B cell (primary cell): ENCODE results near the gene CCL4L2. TPM values are rescaled to one million over a fixed set of nuclear protein-coding genes. Genes with fewer than 3 reads are reported as not detected.

ENCODE experiments used
- ATAC-seq: fragments of 200-7000 bp; cut with Tn5 transposase; one replicate; pipeline ENCODE4 v1.10.0; 2021; ENCODE audit warnings: low read depth, mild to moderate bottlenecking, moderate number of reproducible peaks, moderate library complexity
- CTCF ChIA-PET: fragments of 350-600 bp; sonication (Branson Sonifier 250); formaldehyde crosslinking; loops from one replicate; lab custom pipeline; 2021; ENCODE audit warnings: antibody characterized with exemption, inconsistent platforms; lab: Charles Lee
- POLR2A ChIA-PET: fragments of 350-600 bp; sonication (Branson Sonifier 250); formaldehyde crosslinking; loops from one replicate; lab custom pipeline; 2021; ENCODE audit warnings: antibody characterized with exemption; lab: Charles Lee
- DNase-seq: peaks from one replicate; pipeline ENCODE4 v3.0.0; 2013
- H2AFZ ChIP-seq: 2 replicates; pipeline ENCODE4 v1.6.1; 2012; ENCODE audit warnings: mild to moderate bottlenecking, low read depth, low read length; ENCODE audit not compliant: insufficient read depth, poor library complexity, severe bottlenecking
- H3K27ac ChIP-seq, 2 donors: 1 replicate in 1 of 2; 2 replicates in 1 of 2; pipeline ENCODE4 v1.5.1; 2012 to 2013; ENCODE audit warnings: low read length in 2 of 2, mild to moderate bottlenecking in 2 of 2, moderate library complexity in 1 of 2
- H3K27me3 ChIP-seq, 4 experiments: fragments of 200-600 bp in 1 of 4; sonication (generic) in 1 of 4; replicated peaks in 1 of 4; 1 replicate in 2 of 4; 2 replicates in 2 of 4; pipeline versions ENCODE4 v1.6.1 to v1.7.0; 2013 to 2016; ENCODE audit warnings: low read length in 3 of 4, mild to moderate bottlenecking in 2 of 4, mixed read lengths in 1 of 4, moderate library complexity in 1 of 4; ENCODE audit not compliant: insufficient read depth in 4 of 4, control insufficient read depth in 3 of 4; ENCODE audit errors: control extremely low read depth in 1 of 4
- H3K36me3 ChIP-seq, 2 experiments: replicated peaks in 1 of 2; 1 replicate in 1 of 2; 2 replicates in 1 of 2; pipeline versions ENCODE4 v1.6.1 to v1.7.1; 2013; ENCODE audit warnings: low read length in 1 of 2; ENCODE audit not compliant: insufficient read depth in 2 of 2, control insufficient read depth in 1 of 2; ENCODE audit errors: control extremely low read depth in 1 of 2, extremely low read depth in 1 of 2
- H3K4me1 ChIP-seq, 2 donors: fragments of 200-600 bp in 1 of 2; sonication (generic) in 1 of 2; 1 replicate in 1 of 2; 2 replicates in 1 of 2; pipeline versions ENCODE4 v1.5.1 to v1.6.1; 2013 to 2017; ENCODE audit warnings: low read length in 2 of 2; ENCODE audit not compliant: control insufficient read depth in 2 of 2, insufficient read depth in 2 of 2
- H3K4me2 ChIP-seq: replicated peaks from 2 replicates; pipeline ENCODE3; 2012; ENCODE audit warnings: mild to moderate bottlenecking, low read depth, low read length; ENCODE audit not compliant: poor library complexity, severe bottlenecking
- H3K4me3 ChIP-seq, 5 experiments: fragments of 200-600 bp in 1 of 5; sonication (generic) in 1 of 5; 1 replicate in 3 of 5; 2 replicates in 2 of 5; pipeline versions ENCODE4 v1.5.1 to v1.7.0; 2011 to 2016; ENCODE audit warnings: low read length in 4 of 5, mild to moderate bottlenecking in 4 of 5, low read depth in 2 of 5, control low read depth in 1 of 5, moderate library complexity in 1 of 5; ENCODE audit not compliant: insufficient read depth in 1 of 5; ENCODE audit errors: control extremely low read depth in 1 of 5, extremely low read depth in 1 of 5
- H3K79me2 ChIP-seq: fragments of 200-600 bp; sonication (generic); one replicate; pipeline ENCODE4 v1.6.0; 2016; ENCODE audit warnings: low read length; ENCODE audit not compliant: control insufficient read depth, insufficient read depth
- H3K9ac ChIP-seq: fragments of 200-600 bp; sonication (generic); 2 replicates; pipeline ENCODE4 v1.6.1; 2017; ENCODE audit warnings: mild to moderate bottlenecking, low read length, moderate library complexity
- H3K9me3 ChIP-seq, 3 donors: one replicate each; pipeline versions ENCODE4 v1.6.1 to v1.7.1; 2013; ENCODE audit warnings: low read length in 2 of 3; ENCODE audit not compliant: control insufficient read depth in 2 of 3, insufficient read depth in 1 of 3; ENCODE audit errors: control extremely low read depth in 1 of 3
- H4K20me1 ChIP-seq: 2 replicates; pipeline ENCODE4 v1.6.0; 2012; ENCODE audit warnings: mild to moderate bottlenecking, low read length; ENCODE audit not compliant: insufficient read depth, control insufficient read depth, poor library complexity, severe bottlenecking
- H3K27ac Mint-ChIP-seq: one replicate; pipeline ENCODE4 v1.8.0; 2021; ENCODE audit warnings: mixed read lengths
- H3K27me3 Mint-ChIP-seq: one replicate; pipeline ENCODE4 v1.8.0; 2021; ENCODE audit warnings: mixed read lengths
- H3K4me1 Mint-ChIP-seq: one replicate; pipeline ENCODE4 v1.8.0; 2021; ENCODE audit warnings: mixed read lengths
- H3K4me3 Mint-ChIP-seq: one replicate; pipeline ENCODE4 v1.8.0; 2021; ENCODE audit warnings: mixed read lengths
- H3K9me3 Mint-ChIP-seq: one replicate; pipeline ENCODE4 v1.8.0; 2022; ENCODE audit warnings: mixed read lengths; ENCODE audit not compliant: insufficient read depth
- CTCF ChIP-seq: fragments of 200-600 bp; IDR thresholded peaks from one replicate; pipeline ENCODE4 v1.8.0; 2022; ENCODE audit warnings: antibody characterized with exemption, mild to moderate bottlenecking
- EZH2 ChIP-seq: IDR thresholded peaks from 2 replicates; pipeline ENCODE4 v1.6.1; 2012; ENCODE audit warnings: borderline replicate concordance, low read depth, mild to moderate bottlenecking, moderate library complexity, low read length; ENCODE audit not compliant: insufficient read depth, poor library complexity, severe bottlenecking
- WGBS: methylation state at CpG from one replicate; pipeline ENCODE4 v1.1.5; 2013; ENCODE audit warnings: missing lambda C conversion rate; ENCODE audit not compliant: insufficient coverage; 5-methylcytosine and 5-hydroxymethylcytosine counted together
- intact Hi-C: fragments of 100-400 bp; cut with micrococcal nuclease; formaldehyde crosslinking; loops from one replicate; pipeline ENCODE4 v1.10.0; 2022
- polyA plus RNA-seq: library from polyadenylated mRNA; depleted of rRNA; stranded (reverse); fragments of >200 nt; gene quantifications from 2 replicates; pipeline ENCODE4 v1.2.3, GENCODE V29; 2012
- total RNA-seq, 2 donors: library from RNA; stranded (reverse); fragments of 120-200 nt in 1 of 2; gene quantifications; 1 replicate in 1 of 2; 2 replicates in 1 of 2; pipeline versions ENCODE4 v1.2.3 to v1.2.4, GENCODE V29; 2013 to 2022

Gene CCL4L2
- total and polyA plus RNA-seq, 2 donors (not counting 1 experiment from before 2014, with no cell fraction given), result 0.42 to 1.2 TPM

GRCh38 chr17:36184023-36184765, 26.7 kb upstream of the CCL4L2 start:
- intact Hi-C loops, result no loop called here
- Mint-ChIP-seq H3K4me1 (peaks cover 6% of the 10 kb centered on the region), H3K27me3 (peaks cover 7% of the 10 kb centered on the region), H3K4me3 (no peak overlapping the region), H3K9me3 (no peaks in the 10 kb centered on the region), H3K27ac (no peak overlapping the region)
- Histone ChIP-seq H3K27ac (no peak overlapping the region), H3K9ac (no peak overlapping the region), H2AFZ (no peak overlapping the region), H4K20me1 (no peaks in the 10 kb centered on the region), H3K4me2 (peak overlapping the region; percentile 83), H3K4me1 (peaks cover 28 to 31% of the 10 kb centered on the region in 2 donors), H3K4me3 (no peak overlapping the region), H3K79me2 (no peaks in the 10 kb centered on the region), H3K36me3 (no peaks in the 10 kb centered on the region), H3K27me3 (peaks cover 0 to 42% (median 12%) of the 10 kb centered on the region in 4 experiments), H3K9me3 (no peaks in the 10 kb centered on the region)
- ATAC-seq (no peak), DNase-seq (no peak)
- 40% methylated on average over 1 of the region's 12 CpGs for WGBS
- POLR2A ChIA-PET, result no interaction called here
- TF ChIP-seq CTCF, result no peak
- TF ChIP-seq EZH2, result no peak
- CTCF ChIA-PET, result no interaction called here

- Mint-ChIP-seq H3K27me3 (peaks cover 7% of the 10 kb centered on the region), H3K4me1 (peaks cover 8% of the 10 kb centered on the region), H3K27ac (no peak overlapping the region), H3K9me3 (no peaks in the 10 kb centered on the region), H3K4me3 (no peak overlapping the region)
- H3K36me3 ChIP-seq, result no peaks in the 10 kb centered on the region
- H3K27me3 ChIP-seq, result peaks cover 0 to 42% (median 12%) of the 10 kb centered on the region in 4 experiments
- peaks cover 31% of the 10 kb centered on the region in 2 donors for H3K4me1 ChIP-seq
- H3K9ac ChIP-seq, result no peak overlapping the region
- H3K4me2 ChIP-seq, result no peak overlapping the region
- WGBS, result no CpG with 5 or more reads among the region's 2 CpGs
- H2AFZ ChIP-seq, result no peak overlapping the region
- no peaks in the 10 kb centered on the region for H4K20me1 ChIP-seq
- ChIA-PET POLR2A (no interaction called here), CTCF (no interaction called here)
- intact Hi-C loops, result no loop called here
- no peaks in the 10 kb centered on the region for H3K9me3 ChIP-seq
- H3K79me2 ChIP-seq, result no peaks in the 10 kb centered on the region
- TF ChIP-seq EZH2, result no peak
- no peak for TF ChIP-seq CTCF
- ATAC-seq (no peak), DNase-seq (no peak)
- no peak overlapping the region for H3K4me3 ChIP-seq
- no peak overlapping the region for H3K27ac ChIP-seq
Observed at GRCh38 chr17:36185416-36185815, 25.4 kb upstream of the CCL4L2 start.
